Measurements from ENCODE around the gene PLEKHH2.

GRCh38 chr2:43718530-43719124, 81.6 kb downstream of the PLEKHH2 start:
- TF ChIP-seq POLR2AphosphoS5 (IDR thresholded peaks at IDR 0.05; ENCODE audit: borderline replicate concordance, low read depth, low read length) (no peak), EZH2 (IDR thresholded peaks at IDR 0.05) (no peak)

Measured in SK-N-MC (cell line).